ENCODE measurements around the gene HELB.

DNA sequence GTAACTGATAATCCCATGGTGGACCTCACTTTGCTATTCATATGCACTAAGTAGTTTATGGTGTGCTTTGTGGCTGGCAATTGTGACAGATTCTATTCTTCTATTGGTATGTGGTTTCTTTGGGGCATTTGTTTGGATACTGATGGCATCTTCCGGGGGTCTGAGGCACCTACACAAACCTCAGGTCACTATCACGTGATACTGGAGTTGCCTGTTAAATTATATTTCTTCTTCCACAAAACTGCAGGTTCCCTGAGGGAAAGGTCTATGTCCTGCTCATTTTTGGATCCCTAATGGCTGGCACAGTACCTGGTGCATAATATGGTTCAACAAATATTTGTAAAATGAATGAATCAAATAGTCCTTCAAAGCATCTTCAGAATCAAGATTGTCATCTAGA lies 49.5 kb upstream of the HELB start:
- no peak for TF ChIP-seq POLR2A (IDR thresholded peaks at IDR 0.05; ENCODE audit: low read depth, low read length)
- TF ChIP-seq BHLHE40 (IDR thresholded peaks at IDR 0.05; ENCODE audit: low read depth, low read length), result no peak
- TF ChIP-seq, protein P1, sequence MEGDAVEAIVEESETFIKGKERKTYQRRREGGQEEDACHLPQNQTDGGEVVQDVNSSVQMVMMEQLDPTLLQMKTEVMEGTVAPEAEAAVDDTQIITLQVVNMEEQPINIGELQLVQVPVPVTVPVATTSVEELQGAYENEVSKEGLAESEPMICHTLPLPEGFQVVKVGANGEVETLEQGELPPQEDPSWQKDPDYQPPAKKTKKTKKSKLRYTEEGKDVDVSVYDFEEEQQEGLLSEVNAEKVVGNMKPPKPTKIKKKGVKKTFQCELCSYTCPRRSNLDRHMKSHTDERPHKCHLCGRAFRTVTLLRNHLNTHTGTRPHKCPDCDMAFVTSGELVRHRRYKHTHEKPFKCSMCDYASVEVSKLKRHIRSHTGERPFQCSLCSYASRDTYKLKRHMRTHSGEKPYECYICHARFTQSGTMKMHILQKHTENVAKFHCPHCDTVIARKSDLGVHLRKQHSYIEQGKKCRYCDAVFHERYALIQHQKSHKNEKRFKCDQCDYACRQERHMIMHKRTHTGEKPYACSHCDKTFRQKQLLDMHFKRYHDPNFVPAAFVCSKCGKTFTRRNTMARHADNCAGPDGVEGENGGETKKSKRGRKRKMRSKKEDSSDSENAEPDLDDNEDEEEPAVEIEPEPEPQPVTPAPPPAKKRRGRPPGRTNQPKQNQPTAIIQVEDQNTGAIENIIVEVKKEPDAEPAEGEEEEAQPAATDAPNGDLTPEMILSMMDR (conservative IDR thresholded peaks at IDR 0.05; ENCODE audit: low read depth, low read length), result no peak
- TF ChIP-seq SMC3 (IDR thresholded peaks at IDR 0.05; ENCODE audit: low read depth, low read length), result no peak
- TF ChIP-seq CEBPB (IDR thresholded peaks at IDR 0.05; ENCODE audit: low read depth, low read length), result no peak
- TF ChIP-seq, protein P2, sequence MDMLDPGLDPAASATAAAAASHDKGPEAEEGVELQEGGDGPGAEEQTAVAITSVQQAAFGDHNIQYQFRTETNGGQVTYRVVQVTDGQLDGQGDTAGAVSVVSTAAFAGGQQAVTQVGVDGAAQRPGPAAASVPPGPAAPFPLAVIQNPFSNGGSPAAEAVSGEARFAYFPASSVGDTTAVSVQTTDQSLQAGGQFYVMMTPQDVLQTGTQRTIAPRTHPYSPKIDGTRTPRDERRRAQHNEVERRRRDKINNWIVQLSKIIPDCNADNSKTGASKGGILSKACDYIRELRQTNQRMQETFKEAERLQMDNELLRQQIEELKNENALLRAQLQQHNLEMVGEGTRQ (IDR thresholded peaks at IDR 0.05; ENCODE audit: low read depth, low read length), result no peak
- no peak for TF ChIP-seq FOS (IDR thresholded peaks at IDR 0.05; ENCODE audit: low read depth, low read length)
- no peak for TF ChIP-seq RAD21 (IDR thresholded peaks at IDR 0.05; ENCODE audit: low read length)
- TF ChIP-seq RFX5 (IDR thresholded peaks at IDR 0.05; ENCODE audit: low read depth, low read length), result no peak
- TF ChIP-seq RCOR1 (IDR thresholded peaks at IDR 0.05; ENCODE audit: insufficient replicate concordance, low read length), result no peak
- TF ChIP-seq, protein P3, sequence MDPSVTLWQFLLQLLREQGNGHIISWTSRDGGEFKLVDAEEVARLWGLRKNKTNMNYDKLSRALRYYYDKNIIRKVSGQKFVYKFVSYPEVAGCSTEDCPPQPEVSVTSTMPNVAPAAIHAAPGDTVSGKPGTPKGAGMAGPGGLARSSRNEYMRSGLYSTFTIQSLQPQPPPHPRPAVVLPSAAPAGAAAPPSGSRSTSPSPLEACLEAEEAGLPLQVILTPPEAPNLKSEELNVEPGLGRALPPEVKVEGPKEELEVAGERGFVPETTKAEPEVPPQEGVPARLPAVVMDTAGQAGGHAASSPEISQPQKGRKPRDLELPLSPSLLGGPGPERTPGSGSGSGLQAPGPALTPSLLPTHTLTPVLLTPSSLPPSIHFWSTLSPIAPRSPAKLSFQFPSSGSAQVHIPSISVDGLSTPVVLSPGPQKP (IDR thresholded peaks at IDR 0.05; ENCODE audit: borderline replicate concordance, low read depth, low read length), result no peak
